DOHH2 (cell line): Measurements from ENCODE around the gene CALCR.

Experiments
- CTCF ChIP-seq: fragments of 200-600 bp; sonication (generic); IDR thresholded peaks from one replicate; pipeline ENCODE4 v1.5.1; 2014; ENCODE audit warnings: antibody characterized with exemption, mild to moderate bottlenecking, low read depth, low read length; ENCODE audit not compliant: poor library complexity, severe bottlenecking
- EZH2phosphoT487 ChIP-seq: fragments of 200-600 bp; sonication (generic); IDR thresholded peaks from 2 replicates; pipeline ENCODE4 v1.6.1; 2017; ENCODE audit warnings: borderline replicate concordance, mild to moderate bottlenecking, antibody characterized with exemption, low read length, moderate library complexity, mixed read lengths

GRCh38 chr7:93516834-93517233 lies 57.7 kb downstream of the CALCR start:
- no peak for TF ChIP-seq CTCF
- no peak for TF ChIP-seq EZH2phosphoT487
